Activated CD8-positive, alpha-beta T cell treated with anti-CD3 and anti-CD28 coated beads for 36 hours (primary cell): Measurements from ENCODE around the gene GET4. TPM values are rescaled to one million over a fixed set of nuclear protein-coding genes. Genes with fewer than 3 reads are reported as not detected.
A peak's percentile ranks its signal among the peaks of the same experiment; 100 is the strongest.

Experiments
- ATAC-seq: fragments of 200-7000 bp; cut with Tn5 transposase; one replicate; pipeline ENCODE4 v1.10.0; 2021; ENCODE audit warnings: mild to moderate bottlenecking, moderate library complexity
- CTCF ChIA-PET: fragments of 350-600 bp; sonication (Branson Sonifier 250); formaldehyde crosslinking; loops from one replicate; lab custom pipeline; 2021; ENCODE audit warnings: antibody characterized with exemption; lab: Charles Lee
- POLR2A ChIA-PET: fragments of 350-600 bp; sonication (Branson Sonifier 250); formaldehyde crosslinking; loops from one replicate; lab custom pipeline; 2021; ENCODE audit warnings: antibody characterized with exemption; lab: Charles Lee
- DNase-seq: peaks from one replicate; pipeline ENCODE4 v3.0.0-alpha.2; 2020
- H3K27ac Mint-ChIP-seq: one replicate; pipeline ENCODE4 v1.8.0; 2021; ENCODE audit warnings: mild to moderate bottlenecking, mixed read lengths
- H3K27me3 Mint-ChIP-seq: one replicate; pipeline ENCODE4 v1.8.0; 2021; ENCODE audit warnings: mixed read lengths
- H3K36me3 Mint-ChIP-seq: one replicate; pipeline ENCODE4 v1.8.0; 2021; ENCODE audit warnings: low read depth, mixed read lengths
- H3K4me1 Mint-ChIP-seq: one replicate; pipeline ENCODE4 v1.8.0; 2021; ENCODE audit warnings: low read depth, mixed read lengths
- H3K4me3 Mint-ChIP-seq: one replicate; pipeline ENCODE4 v1.8.0; 2021; ENCODE audit warnings: mild to moderate bottlenecking, moderate library complexity, mixed read lengths
- H3K9me3 Mint-ChIP-seq: one replicate; pipeline ENCODE4 v1.8.0; 2021; ENCODE audit warnings: mixed read lengths
- CTCF ChIP-seq: fragments of 200-600 bp; IDR thresholded peaks from one replicate; pipeline ENCODE4 v1.8.0; 2022; ENCODE audit warnings: antibody characterized with exemption, mild to moderate bottlenecking
- intact Hi-C: fragments of 100-400 bp; cut with micrococcal nuclease; formaldehyde crosslinking; loops from one replicate; pipeline ENCODE4 v1.10.0; 2022
- total RNA-seq, 2 experiments: library from RNA; stranded (reverse); gene quantifications; one replicate each; pipeline ENCODE4 v1.2.3, GENCODE V29; 2021

Gene GET4
- total RNA-seq, 2 experiments from 2014 or later: 20.6 to 31.9 TPM

DNA sequence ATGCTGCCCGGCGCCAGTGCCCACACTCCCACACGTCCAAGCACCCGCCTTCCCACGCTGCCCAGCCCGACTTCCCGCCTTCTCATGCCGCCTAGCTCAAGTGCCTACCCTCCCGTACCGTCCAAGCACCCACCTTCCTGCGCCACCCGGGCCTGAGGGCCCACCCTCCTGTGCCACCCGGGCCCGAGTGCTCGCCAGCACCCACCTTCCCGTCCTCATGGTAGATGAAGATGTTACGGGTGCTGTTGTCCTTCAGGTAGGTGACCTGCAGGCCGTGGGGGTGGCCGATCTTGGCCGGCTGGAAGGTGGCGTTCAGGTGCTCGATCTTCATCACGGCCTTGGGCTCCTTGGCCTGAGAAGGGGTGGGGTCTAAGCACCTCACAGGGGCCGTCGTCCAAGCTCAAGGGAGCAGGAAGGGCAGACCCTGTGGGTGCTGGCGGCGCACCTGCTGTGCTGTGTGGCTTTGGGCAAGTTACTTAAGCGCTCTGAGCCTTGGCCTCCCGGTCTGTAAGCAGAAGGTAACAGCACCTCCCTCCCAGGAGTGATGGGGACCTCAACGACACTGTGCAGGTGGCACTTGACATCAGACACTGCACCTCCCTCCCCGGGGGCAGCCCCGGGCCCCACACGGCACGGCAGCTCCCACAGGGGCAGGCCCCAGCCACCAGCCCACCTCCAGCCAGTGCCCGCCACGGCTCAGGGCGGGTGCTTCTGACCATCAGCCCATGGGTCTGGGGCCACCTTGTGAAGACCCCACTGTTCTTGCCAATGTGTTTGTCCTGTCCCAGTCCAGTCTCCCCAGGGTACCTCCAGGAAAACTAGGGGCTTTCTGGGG lies 27.8 kb downstream of the GET4 start:
- Mint-ChIP-seq H3K9me3 (no peaks in the 10 kb centered on the region), H3K36me3 (peaks cover 14% of the 10 kb centered on the region), H3K4me1 (peaks cover 2% of the 10 kb centered on the region), H3K27me3 (no peaks in the 10 kb centered on the region), H3K27ac (no peak overlapping the region), H3K4me3 (no peak overlapping the region)
- intact Hi-C loops: no loop called here
- ChIA-PET CTCF (interaction anchor here (0.9 kb wide), 1 partner anchor 18 kb away, joined by 3 read pairs; no protein-coding TSS in a partner anchor), POLR2A (no interaction called here)
- ATAC-seq: no peak
- no peak for TF ChIP-seq CTCF
- no peak for DNase-seq

- no peaks in the 10 kb centered on the region for H3K27me3 Mint-ChIP-seq
- ChIA-PET CTCF (no interaction called here), POLR2A (no interaction called here)
- H3K27ac Mint-ChIP-seq: no peak overlapping the region
- H3K4me3 Mint-ChIP-seq: no peak overlapping the region
- ATAC-seq (no peak), DNase-seq (no peak)
- intact Hi-C loops: loop anchor here (5.0 kb wide), 2 partner anchors 52 to 67 kb away; no protein-coding TSS in a partner anchor
- no peak for TF ChIP-seq CTCF
- H3K36me3 Mint-ChIP-seq: peaks cover 16% of the 10 kb centered on the region
- H3K9me3 Mint-ChIP-seq: no peaks in the 10 kb centered on the region
- H3K4me1 Mint-ChIP-seq: peaks cover 4% of the 10 kb centered on the region
Measured at GRCh38 chr7:904847-905246, 28.5 kb downstream of the GET4 start.

DNA sequence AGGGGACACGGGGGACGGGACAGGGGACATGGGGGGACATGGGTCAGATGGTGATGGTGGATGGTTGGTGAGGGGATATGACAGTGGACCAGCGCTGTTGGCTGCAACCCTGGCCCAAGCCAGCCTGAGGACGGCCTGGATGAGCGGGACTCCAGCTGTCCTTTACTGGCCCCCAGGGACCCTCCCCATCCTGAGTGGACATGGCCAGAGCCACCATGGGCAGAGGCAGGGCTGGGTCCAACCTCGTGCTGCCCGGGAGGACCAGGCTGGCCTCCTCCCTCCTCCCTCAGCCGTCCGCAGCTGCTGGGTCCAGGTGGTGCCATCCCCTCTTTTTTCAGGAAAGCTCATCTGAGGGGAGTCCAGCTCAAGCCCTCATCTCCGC lies 30.4 kb downstream of the GET4 start:
- ChIA-PET CTCF (interaction anchor here (1.2 to 2.5 kb wide), 3 partner anchors 14 to 86 kb away, joined by 3 to 10 read pairs (median 7); no protein-coding TSS in a partner anchor), POLR2A (interaction anchor here (1.1 kb wide), 1 partner anchor 68 kb away, joined by 3 read pairs; the partner anchor contains the start of gene COX19)
- no peaks in the 10 kb centered on the region for H3K27me3 Mint-ChIP-seq
- no peaks in the 10 kb centered on the region for H3K9me3 Mint-ChIP-seq
- DNase-seq (peak; percentile 60), ATAC-seq (peak; percentile 29)
- peaks cover 12% of the 10 kb centered on the region for H3K4me1 Mint-ChIP-seq
- no peak overlapping the region for H3K27ac Mint-ChIP-seq
- intact Hi-C loops: loop anchor here (5.0 kb wide), 2 partner anchors 51 to 66 kb away; no protein-coding TSS in a partner anchor
- H3K36me3 Mint-ChIP-seq: peaks cover 19% of the 10 kb centered on the region
- no peak overlapping the region for H3K4me3 Mint-ChIP-seq
- no peak for TF ChIP-seq CTCF

- Mint-ChIP-seq H3K9me3 (no peaks in the 10 kb centered on the region), H3K36me3 (peaks cover 18% of the 10 kb centered on the region), H3K27me3 (no peaks in the 10 kb centered on the region), H3K4me3 (no peak overlapping the region), H3K4me1 (peaks cover 12% of the 10 kb centered on the region), H3K27ac (no peak overlapping the region)
- POLR2A ChIA-PET: interaction anchor here (0.8 to 1.6 kb wide), 6 partner anchors 14 to 68 kb away, joined by 3 to 5 read pairs (median 3); partner anchors contain the start of gene COX19
- intact Hi-C loops: loop anchor here (5.0 kb wide), 2 partner anchors 50 to 65 kb away; no protein-coding TSS in a partner anchor
- DNase-seq (peak; percentile 47), ATAC-seq (peak; percentile 34)
- TF ChIP-seq CTCF: no peak
- CTCF ChIA-PET: interaction anchor here (0.9 to 2.5 kb wide), 9 partner anchors 14 to 86 kb away, joined by 3 to 11 read pairs (median 4); no protein-coding TSS in a partner anchor
Measured at GRCh38 chr7:907158-907980, 31.0 kb downstream of the GET4 start.
